Prostate gland (tissue), 2 donors: Measurements from ENCODE around the gene FRMPD4. TPM values are rescaled to one million over a fixed set of nuclear protein-coding genes. Genes with fewer than 3 reads are reported as not detected.

Source experiments
- DNase-seq: peaks from one replicate; pipeline ENCODE4 v3.0.0-alpha.2; 2019; ENCODE audit warnings: low spot score
- H3K27ac ChIP-seq, 2 donors: fragments of 200-600 bp; sonication (generic); 2 replicates each; pipeline ENCODE4 v1.5.1; 2017 to 2019
- H3K27me3 ChIP-seq: fragments of 200-600 bp; sonication (generic); replicated peaks from 2 replicates; pipeline ENCODE4 v1.5.1; 2019; ENCODE audit not compliant: insufficient read depth
- H3K36me3 ChIP-seq, 2 donors: fragments of 200-600 bp; sonication (generic); 1 replicate in 1 of 2; 2 replicates in 1 of 2; pipeline versions ENCODE4 v1.5.1 to v1.8.1; 2017 to 2019
- H3K4me1 ChIP-seq: fragments of 200-600 bp; sonication (generic); replicated peaks from 2 replicates; pipeline ENCODE4 v1.5.1; 2019
- H3K4me3 ChIP-seq, 2 donors: fragments of 200-600 bp; sonication (generic); 2 replicates each; pipeline ENCODE4 v1.5.1; 2017 to 2019
- H3K9me3 ChIP-seq: fragments of 200-600 bp; sonication (generic); 2 replicates; pipeline ENCODE4 v1.5.1; 2017
- POLR2AphosphoS5 ChIP-seq: sonication (generic); formaldehyde crosslinking; IDR thresholded peaks from one replicate; pipeline ENCODE4 v1.6.1; 2017; ENCODE audit warnings: antibody characterized with exemption
- WGBS: methylation state at CpG from one replicate; pipeline ENCODE4 v1.1.5; 2018; 5-methylcytosine and 5-hydroxymethylcytosine counted together
- intact Hi-C: fragments of 100-400 bp; cut with DNase I; formaldehyde crosslinking; loops from one replicate; pipeline ENCODE4 v1.14.2; 2022
- small RNA-seq, 2 donors: library from RNA; depleted of rRNA; stranded (forward); fragments of <200 nt; gene quantifications; one replicate each; pipeline ENCODE3, GENCODE V24; 2016
- total RNA-seq, 2 donors: library from RNA; depleted of rRNA; stranded (reverse); fragments of >200 nt; gene quantifications; one replicate each; pipeline ENCODE4 v1.1.0, GENCODE V29; 2016
- TF ChIP-seq, protein P1 (sequence below), 4 experiments: fragments of 200-600 bp in 2 of 4; fragments of 450-650 bp in 2 of 4; sonication (generic) in 2 of 4; IDR thresholded peaks; 1 replicate in 3 of 4; 2 replicates in 1 of 4; pipeline ENCODE4 v1.5.1; 2016 to 2019; ENCODE audit warnings: antibody characterized with exemption in 4 of 4, mild to moderate bottlenecking in 2 of 4, moderate library complexity in 2 of 4

FRMPD4 gene
- total RNA-seq, 2 donors from 2014 or later, result 0.09 to 1.2 TPM

DNA sequence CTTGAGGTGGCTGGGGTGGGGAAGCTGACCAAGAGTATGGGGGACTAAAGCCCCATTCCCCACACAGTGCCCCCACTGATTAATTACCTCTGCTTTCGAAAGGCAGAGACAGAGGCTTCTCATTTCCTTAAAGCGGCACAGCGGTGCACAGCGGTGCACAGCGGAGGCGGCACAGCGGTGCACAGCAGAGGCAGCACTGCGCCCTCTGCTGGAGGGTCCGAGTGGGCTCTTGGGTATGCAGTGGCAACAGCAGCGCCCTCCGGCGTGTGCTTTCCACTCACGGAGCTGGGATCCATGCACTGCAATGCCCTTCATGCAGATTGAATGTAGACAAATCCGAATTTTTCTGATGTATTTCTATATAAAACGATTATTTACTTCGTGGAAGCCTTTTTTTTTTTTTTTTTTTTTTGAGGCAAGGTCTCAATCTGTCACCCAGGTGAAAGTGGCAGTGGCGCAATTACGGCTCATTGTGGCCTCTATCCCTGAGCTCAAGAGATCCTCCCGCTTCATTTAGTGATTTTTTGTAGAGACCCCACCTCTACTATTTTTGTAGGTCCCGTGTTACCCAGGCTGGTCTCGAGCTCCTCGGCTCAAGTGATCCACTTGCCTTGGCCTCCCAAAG, 633.3 kb downstream of the FRMPD4 start:
- Histone ChIP-seq H3K9me3 (no peaks in the 10 kb centered on the region), H3K4me3 (no peak overlapping the region), H3K4me1 (no peaks in the 10 kb centered on the region), H3K36me3 (no peaks in the 10 kb centered on the region), H3K27ac (no peak overlapping the region), H3K27me3 (no peaks in the 10 kb centered on the region)
- peak; percentile 7 for DNase-seq
- 39% methylated on average over 19 of the region's 22 CpGs for WGBS
- intact Hi-C loops, result no loop called here
- TF ChIP-seq, protein P1, sequence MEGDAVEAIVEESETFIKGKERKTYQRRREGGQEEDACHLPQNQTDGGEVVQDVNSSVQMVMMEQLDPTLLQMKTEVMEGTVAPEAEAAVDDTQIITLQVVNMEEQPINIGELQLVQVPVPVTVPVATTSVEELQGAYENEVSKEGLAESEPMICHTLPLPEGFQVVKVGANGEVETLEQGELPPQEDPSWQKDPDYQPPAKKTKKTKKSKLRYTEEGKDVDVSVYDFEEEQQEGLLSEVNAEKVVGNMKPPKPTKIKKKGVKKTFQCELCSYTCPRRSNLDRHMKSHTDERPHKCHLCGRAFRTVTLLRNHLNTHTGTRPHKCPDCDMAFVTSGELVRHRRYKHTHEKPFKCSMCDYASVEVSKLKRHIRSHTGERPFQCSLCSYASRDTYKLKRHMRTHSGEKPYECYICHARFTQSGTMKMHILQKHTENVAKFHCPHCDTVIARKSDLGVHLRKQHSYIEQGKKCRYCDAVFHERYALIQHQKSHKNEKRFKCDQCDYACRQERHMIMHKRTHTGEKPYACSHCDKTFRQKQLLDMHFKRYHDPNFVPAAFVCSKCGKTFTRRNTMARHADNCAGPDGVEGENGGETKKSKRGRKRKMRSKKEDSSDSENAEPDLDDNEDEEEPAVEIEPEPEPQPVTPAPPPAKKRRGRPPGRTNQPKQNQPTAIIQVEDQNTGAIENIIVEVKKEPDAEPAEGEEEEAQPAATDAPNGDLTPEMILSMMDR (IDR thresholded peaks at IDR 0.05), result peak in 3 of 4 experiments; percentile 13 to 40 (median 23)
- TF ChIP-seq POLR2AphosphoS5, result no peak

Small RNA genes within 50 kb of the gene (small RNA-seq; reads per million reads assigned to genes)
- gene AC119619.1 (0 reads per million in 2 donors), gene RF00019 (0 reads per million in 2 donors), gene RN7SKP290 (0 reads per million in 2 donors)
